ENCODE data around the gene TNFRSF11A. TPM values are rescaled to one million over a fixed set of nuclear protein-coding genes. Genes with fewer than 3 reads are reported as not detected.
A peak's percentile ranks its signal among the peaks of the same experiment; 100 is the strongest.

TNFRSF11A gene
- total RNA-seq, result 38.9 TPM

- DNase-seq (ENCODE audit: low spot score), result peak; percentile 48
Measured at GRCh38 chr18:62324917-62325805, at the start of gene TNFRSF11A. TNFRSF11A (plus strand) TSS chr18:62325310; CDS start chr18:62325353, 43 bp downstream.

GRCh38 chr18:62277045-62277444 lies 48.1 kb upstream of the TNFRSF11A start:
- no peak for DNase-seq (ENCODE audit: low spot score)

- no peak for DNase-seq (ENCODE audit: low spot score)
Measured at GRCh38 chr18:62279561-62279960, 45.5 kb upstream of the TNFRSF11A start.

GRCh38 chr18:62280058-62280457 lies 45.1 kb upstream of the TNFRSF11A start:
- DNase-seq (ENCODE audit: low spot score), result no peak

- no peak for DNase-seq (ENCODE audit: low spot score)
Measured at GRCh38 chr18:62280786-62281185, 44.3 kb upstream of the TNFRSF11A start.

GRCh38 chr18:62281684-62282083 lies 43.4 kb upstream of the TNFRSF11A start:
- no peak for DNase-seq (ENCODE audit: low spot score)

- DNase-seq (ENCODE audit: low spot score), result no peak
Measured at GRCh38 chr18:62282188-62282629, 42.9 kb upstream of the TNFRSF11A start.

GRCh38 chr18:62284637-62285036 lies 40.5 kb upstream of the TNFRSF11A start:
- no peak for DNase-seq (ENCODE audit: low spot score)

GRCh38 chr18:62285281-62285680 lies 39.8 kb upstream of the TNFRSF11A start:
- no peak for DNase-seq (ENCODE audit: low spot score)

GRCh38 chr18:62287781-62288664 lies 37.1 kb upstream of the TNFRSF11A start:
- no peak for DNase-seq (ENCODE audit: low spot score)

GRCh38 chr18:62288665-62289008 lies 36.5 kb upstream of the TNFRSF11A start:
- no peak for DNase-seq (ENCODE audit: low spot score)

- DNase-seq (ENCODE audit: low spot score), result no peak
Measured at GRCh38 chr18:62289047-62289446, 36.1 kb upstream of the TNFRSF11A start.

GRCh38 chr18:62294073-62294472 lies 31.0 kb upstream of the TNFRSF11A start:
- DNase-seq (ENCODE audit: low spot score), result no peak

- DNase-seq (ENCODE audit: low spot score), result no peak
Measured at GRCh38 chr18:62300359-62300963, 24.6 kb upstream of the TNFRSF11A start.

- DNase-seq (ENCODE audit: low spot score), result no peak
Measured at GRCh38 chr18:62301322-62301721, 23.8 kb upstream of the TNFRSF11A start.

GRCh38 chr18:62312851-62313250 lies 12.3 kb upstream of the TNFRSF11A start:
- DNase-seq (ENCODE audit: low spot score), result no peak

- no peak for DNase-seq (ENCODE audit: low spot score)
Measured at GRCh38 chr18:62318228-62319180, 6.6 kb upstream of the TNFRSF11A start.

GRCh38 chr18:62321201-62321600 lies 3.9 kb upstream of the TNFRSF11A start:
- no peak for DNase-seq (ENCODE audit: low spot score)

- no peak for DNase-seq (ENCODE audit: low spot score)
Measured at GRCh38 chr18:62323483-62324180, 1.5 kb upstream of the TNFRSF11A start.

GRCh38 chr18:62324181-62324828 lies 805 bp upstream of the TNFRSF11A start:
- no peak for DNase-seq (ENCODE audit: low spot score)
